GM21786 (cell line): ENCODE data around the gene OXSM.

Experiments
- ATAC-seq: cut with Tn5 transposase; IDR thresholded peaks from one replicate; pipeline ENCODE4 v1.9.1; 2021; ENCODE audit not compliant: unreplicated experiment

The OXSM gene

GRCh38 chr3:25789596-25790556 is at the start of gene OXSM:
TSS of gene OXSM (plus strand) at chr3:25790090. CDS start at chr3:25791021, 931 bp downstream.
- ATAC-seq: peak; percentile 90

- ATAC-seq: no peak
These were observed 45.4 kb upstream of the OXSM start for GRCh38 chr3:25744470-25744869.

GRCh38 chr3:25747033-25747432 is 42.9 kb upstream of the OXSM start:
- no peak for ATAC-seq

- ATAC-seq: no peak
These were observed 41.7 kb upstream of the OXSM start for GRCh38 chr3:25748189-25748588.

GRCh38 chr3:25749031-25749581 is 40.8 kb upstream of the OXSM start:
- ATAC-seq: no peak

GRCh38 chr3:25751048-25751447 is 38.8 kb upstream of the OXSM start:
- ATAC-seq: no peak

- no peak for ATAC-seq
These were observed 38.2 kb upstream of the OXSM start for GRCh38 chr3:25751725-25752124.

- peak; percentile 98 for ATAC-seq
These were observed 21.0 kb upstream of the OXSM start for GRCh38 chr3:25768851-25769250.

- ATAC-seq: peak; percentile 59
These were observed 14.0 kb upstream of the OXSM start for GRCh38 chr3:25775936-25776335.

- no peak for ATAC-seq
These were observed 9.3 kb upstream of the OXSM start for GRCh38 chr3:25780618-25781017.

- peak; percentile 0 for ATAC-seq
These were observed 8.6 kb upstream of the OXSM start for GRCh38 chr3:25781145-25781757.

GRCh38 chr3:25781758-25782594 is 7.9 kb upstream of the OXSM start:
- peak; percentile 55 for ATAC-seq

GRCh38 chr3:25782636-25782937 is 7.3 kb upstream of the OXSM start:
- no peak for ATAC-seq

GRCh38 chr3:25782938-25783660 is 6.8 kb upstream of the OXSM start, which contains the start of gene NGLY1:
TSS of gene NGLY1 (minus strand) at chr3:25783443. CDS start at chr3:25783390, 53 bp downstream.
- peak; percentile 68 for ATAC-seq

GRCh38 chr3:25783661-25784512 is 6.0 kb upstream of the OXSM start:
- ATAC-seq: peak; percentile 27

- no peak for ATAC-seq
These were observed 4.9 kb upstream of the OXSM start for GRCh38 chr3:25784971-25785370.

GRCh38 chr3:25785826-25786225 is 4.1 kb upstream of the OXSM start:
- no peak for ATAC-seq

GRCh38 chr3:25787689-25788088 is 2.2 kb upstream of the OXSM start:
- ATAC-seq: no peak

GRCh38 chr3:25789209-25789595 is 688 bp upstream of the OXSM start:
- no peak for ATAC-seq

- ATAC-seq: no peak
These were observed 11.9 kb downstream of the OXSM start for GRCh38 chr3:25801786-25802185.
